ENCODE results near the gene VEGFB. TPM values are rescaled to one million over a fixed set of nuclear protein-coding genes. Genes with fewer than 3 reads are reported as not detected.

The VEGFB gene
- polyA plus RNA-seq, 12 donors, result 71.0 to 113 (median 89.8) TPM; not detected in 1

DNA sequence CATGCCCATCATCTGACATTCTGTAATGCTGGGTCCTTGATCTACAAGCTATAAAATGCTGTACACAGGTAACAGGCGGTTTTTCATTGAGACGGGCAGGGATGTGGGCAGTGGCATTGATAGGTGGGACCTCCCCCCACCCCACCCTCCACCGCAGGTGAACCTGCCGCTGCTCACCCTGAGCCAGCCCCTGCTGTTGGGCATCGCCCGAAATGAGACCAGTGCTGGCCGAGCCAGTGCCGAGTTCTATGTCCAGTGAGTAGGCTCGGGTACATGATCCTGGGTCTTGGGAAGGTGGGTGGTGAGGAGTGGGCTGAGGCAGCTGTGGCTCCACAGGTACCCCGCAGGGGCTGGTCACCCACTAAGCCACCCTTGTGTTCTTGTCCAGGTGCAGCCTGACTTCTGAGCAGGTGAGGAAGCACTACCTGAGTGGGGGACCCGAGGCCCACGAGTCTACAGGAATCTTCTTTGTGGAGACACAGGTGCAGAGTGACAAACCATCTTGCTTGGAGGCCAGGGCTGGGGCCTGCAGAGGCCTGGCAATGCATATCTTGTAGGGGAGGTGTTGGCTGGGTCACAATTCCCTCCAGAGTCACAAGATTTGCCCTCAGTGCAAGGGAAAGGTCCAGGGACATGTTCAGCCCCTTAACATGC is 5.2 kb upstream of the VEGFB start:
- no peak for DNase-seq

DNA sequence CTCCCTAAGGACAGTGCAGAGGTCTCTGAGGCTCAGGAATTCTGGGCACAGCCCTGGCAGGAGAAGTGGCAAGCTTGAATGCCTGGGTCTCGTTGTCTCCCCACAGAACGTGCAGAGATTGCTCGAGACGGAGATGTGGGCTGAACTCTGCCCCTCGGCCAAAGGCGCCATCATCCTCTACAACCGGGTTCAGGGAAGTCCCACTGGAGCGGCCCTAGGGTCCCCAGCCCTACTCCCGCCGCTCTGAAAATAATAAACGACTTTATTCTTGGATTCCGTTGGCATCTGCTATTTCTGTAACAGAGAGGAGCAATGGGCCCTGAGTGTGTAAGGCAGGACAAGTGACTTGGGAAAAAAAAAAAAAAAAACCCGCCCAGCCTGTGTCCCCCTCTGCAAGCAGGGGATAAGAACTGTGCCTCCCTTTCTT is 4.6 kb upstream of the VEGFB start:
- DNase-seq, result no peak

DNA sequence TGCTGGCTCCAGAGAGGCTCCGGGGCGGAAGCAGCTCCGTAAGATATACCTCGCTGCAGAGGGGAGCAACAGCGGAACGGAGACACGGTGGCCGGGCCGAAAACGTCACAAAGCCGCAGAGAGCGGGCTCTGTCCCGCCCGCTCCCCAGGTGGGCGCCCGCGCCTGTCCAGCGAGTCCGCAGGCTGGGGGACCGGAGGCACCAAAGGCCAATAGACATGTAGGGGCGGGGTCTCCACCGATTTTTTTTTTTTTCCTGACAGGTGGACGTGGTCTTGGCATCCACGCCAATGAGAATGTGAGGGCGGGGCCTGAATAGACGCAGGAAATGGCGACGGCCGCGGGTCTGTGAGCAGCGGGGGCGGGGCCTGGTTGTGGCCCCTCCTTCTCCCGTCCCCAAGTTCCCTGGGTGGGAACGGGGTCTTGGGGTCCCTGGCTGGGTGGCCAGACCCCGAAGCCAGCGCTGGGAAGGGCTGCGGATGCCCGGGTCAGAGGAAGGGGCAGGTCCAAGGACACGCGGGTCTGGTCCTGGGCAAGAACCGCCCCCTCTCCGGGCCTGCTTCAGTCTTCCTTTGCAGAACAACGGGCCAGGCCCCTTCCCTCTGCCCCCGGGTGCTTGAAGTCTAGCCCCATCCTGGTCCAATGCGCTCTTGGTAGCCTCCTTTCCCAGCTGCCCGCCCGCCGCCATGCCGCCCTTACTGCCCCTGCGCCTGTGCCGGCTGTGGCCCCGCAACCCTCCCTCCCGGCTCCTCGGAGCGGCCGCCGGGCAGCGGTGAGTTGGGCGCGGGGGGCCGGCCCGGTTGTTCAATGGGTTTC is 4.0 kb upstream of the VEGFB start, which contains the start of gene DNAJC4:
Gene DNAJC4, plus strand, starts transcription at position 378 of the 814 bp plus-strand sequence. Its CDS starts 307 bp downstream, at position 685.
- peak; percentile 92 for DNase-seq

DNA sequence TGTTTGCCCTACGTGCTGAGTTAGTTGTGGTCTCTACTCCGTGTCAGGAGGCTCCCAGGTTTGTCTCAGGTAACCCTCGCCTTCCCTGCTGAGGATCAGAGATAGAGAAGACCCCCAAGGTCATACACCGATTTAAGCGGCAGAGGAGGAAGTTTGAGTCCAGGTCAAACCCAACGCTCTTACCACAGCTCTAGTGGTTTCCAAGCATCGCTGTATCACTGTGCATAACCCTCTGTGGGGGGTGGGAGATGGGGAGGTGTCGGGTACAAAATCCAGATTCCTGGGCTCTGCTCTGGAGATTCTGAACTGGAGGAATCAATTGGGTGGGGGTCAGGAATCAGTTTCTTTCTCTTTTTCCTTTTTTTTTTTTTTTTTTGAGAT is 3.4 kb upstream of the VEGFB start:
- no peak for DNase-seq

DNA sequence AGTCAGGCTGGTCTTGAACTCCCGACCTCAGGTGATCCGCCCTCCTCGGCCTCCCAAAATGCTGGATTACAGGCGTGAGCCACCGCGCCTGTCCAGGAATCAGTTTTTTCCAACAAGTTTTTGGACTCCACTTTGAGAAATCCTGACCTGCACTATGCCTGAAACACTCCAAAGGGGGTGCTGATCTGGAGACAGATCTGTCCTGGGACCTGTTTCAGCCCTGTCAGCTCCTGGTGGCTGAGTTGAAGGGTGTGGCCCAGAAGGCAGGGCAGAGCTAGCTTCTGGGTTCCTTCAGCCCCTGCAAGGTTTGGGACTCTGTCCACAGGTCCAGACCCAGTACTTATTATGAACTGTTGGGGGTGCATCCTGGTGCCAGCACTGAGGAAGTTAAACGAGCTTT is 2.8 kb upstream of the VEGFB start:
- no peak for DNase-seq

DNA sequence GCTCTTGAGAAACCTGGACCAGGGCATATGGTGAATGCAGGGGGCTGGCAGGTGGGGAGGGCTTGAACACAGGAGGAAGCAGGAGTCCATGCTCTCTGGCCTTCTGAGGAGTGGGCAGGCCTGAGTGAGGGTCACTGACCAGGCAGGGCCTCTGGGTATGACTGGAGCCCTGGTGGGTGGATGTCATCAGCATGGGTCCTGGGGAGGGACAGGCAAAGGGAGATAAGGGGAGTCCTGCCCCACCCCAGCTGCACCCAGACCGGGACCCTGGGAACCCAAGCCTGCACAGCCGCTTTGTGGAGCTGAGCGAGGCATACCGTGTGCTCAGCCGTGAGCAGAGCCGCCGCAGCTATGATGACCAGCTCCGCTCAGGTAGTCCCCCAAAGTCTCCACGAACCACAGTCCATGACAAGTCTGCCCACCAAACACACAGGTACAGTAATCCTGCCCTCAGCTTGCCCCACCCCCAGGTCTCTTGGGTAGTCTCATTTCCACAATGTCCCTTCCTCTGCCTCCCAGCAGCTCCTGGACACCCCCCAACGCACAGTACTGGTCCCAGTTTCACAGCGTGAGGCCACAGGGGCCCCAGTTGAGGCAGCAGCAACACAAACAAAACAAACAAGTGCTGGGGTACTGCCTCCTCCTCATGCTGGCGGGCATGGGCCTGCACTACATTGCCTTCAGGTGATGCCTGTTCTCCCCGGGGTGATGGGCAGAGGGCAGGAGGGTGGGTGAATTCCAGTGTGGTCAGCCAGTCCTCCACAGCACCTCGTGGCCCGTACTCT is 2.0 kb upstream of the VEGFB start:
- DNase-seq, result no peak

DNA sequence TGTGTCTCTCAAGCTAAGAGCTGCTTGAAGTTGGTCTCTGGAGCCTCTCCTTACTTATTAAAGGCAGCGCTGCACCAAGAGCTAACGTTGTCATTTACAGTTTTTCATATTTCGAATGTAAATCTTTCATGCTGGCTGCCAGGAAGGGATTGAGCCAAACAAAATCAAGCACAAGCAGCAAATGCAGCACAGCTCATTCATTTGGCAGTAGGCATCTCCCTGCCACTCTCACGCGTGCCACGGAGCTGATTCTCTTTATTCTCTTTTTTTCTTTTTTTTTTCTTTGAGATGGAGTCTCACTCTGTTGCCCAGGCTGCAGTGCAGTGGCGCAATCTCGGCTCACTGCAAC is 1.4 kb upstream of the VEGFB start:
- DNase-seq, result no peak

DNA sequence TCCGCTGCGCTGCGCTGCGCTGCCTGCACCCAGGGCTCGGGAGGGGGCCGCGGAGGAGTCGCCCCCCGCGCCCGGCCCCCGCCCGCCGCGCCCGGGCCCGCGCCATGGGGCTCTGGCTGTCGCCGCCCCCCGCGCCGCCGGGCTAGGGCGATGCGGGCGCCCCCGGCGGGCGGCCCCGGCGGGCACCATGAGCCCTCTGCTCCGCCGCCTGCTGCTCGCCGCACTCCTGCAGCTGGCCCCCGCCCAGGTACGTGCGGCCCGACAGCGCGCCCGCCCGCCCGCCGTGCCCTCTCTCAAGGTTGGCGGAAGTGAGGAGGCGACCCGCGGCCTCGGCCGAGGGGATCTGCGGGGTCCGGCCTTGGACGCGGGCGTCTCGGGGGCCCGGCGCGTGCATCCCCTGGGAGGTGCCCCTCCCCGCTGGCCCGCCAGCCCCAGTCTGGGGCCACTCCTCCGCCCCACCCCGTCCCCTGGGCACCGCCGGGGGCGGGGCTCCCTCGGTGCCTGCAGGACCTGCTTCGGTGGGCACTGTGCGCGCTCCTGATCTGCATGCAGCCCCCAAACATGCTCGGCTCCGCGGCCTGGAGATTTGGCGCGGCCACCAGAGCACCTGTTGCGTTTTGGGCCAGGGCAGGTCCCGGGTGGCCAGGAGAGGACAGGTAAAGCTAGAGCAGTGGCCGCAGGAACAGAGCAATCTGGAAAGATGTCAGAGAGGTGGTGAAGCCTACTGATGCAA is 429 bp downstream of the VEGFB start:
- no peak for DNase-seq

DNA sequence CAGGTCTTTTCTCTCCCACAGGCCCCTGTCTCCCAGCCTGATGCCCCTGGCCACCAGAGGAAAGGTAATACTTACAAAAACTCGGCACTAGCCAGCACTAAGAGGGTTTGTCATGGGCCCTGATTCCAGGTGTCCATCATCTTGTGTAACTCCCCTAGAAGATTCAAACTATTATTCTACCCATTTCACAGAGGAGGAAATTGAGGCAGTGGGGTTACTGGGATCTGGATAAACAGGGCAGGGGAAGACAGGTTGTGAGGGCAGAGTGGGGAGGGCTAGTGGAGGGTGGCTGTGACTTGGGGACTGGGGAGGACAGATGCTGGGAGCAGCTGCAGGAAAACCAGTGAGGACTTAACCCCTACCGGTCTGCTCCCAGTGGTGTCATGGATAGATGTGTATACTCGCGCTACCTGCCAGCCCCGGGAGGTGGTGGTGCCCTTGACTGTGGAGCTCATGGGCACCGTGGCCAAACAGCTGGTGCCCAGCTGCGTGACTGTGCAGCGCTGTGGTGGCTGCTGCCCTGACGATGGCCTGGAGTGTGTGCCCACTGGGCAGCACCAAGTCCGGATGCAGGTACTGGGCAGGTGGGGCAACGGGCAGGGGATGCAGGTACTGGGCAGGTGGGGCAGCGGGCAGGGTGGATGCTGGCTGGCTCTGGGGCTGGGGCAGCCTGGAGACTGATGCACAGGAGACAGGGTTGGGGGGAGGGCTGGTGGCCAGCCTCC is 1.2 kb downstream of the VEGFB start:
- DNase-seq, result no peak

DNA sequence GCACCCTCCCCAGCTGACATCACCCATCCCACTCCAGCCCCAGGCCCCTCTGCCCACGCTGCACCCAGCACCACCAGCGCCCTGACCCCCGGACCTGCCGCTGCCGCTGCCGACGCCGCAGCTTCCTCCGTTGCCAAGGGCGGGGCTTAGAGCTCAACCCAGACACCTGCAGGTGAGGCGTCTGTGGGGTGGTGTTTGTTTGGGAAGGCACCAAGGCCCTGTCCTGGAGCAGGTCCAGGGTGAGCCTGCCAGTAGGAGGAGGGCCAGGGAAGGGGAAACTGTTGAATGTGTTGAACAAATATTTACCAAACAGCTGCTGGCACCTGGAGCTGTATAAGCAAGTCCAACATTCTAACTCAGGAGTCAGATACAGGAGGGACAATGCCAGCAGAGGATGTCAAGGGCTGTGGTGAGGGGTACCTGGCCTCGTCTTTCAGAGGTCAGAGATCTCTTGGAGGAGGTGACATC is 3.1 kb downstream of the VEGFB start:
- DNase-seq, result no peak

DNA sequence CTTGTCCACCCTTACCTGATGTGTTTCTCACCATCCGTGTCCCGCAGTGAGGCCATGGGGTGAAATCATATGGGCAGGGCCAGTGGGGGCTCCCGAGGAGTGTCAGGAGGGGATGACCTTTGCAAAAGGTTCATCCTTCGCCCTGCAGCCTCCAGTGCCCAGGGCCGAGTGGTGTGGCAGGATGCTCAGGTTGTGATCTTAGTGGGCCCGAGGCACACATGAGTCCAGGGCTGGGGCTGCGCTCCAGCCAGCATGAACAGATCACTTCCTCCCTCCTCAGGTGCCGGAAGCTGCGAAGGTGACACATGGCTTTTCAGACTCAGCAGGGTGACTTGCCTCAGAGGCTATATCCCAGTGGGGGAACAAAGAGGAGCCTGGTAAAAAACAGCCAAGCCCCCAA is 3.7 kb downstream of the VEGFB start:
- DNase-seq, result no peak

DNA sequence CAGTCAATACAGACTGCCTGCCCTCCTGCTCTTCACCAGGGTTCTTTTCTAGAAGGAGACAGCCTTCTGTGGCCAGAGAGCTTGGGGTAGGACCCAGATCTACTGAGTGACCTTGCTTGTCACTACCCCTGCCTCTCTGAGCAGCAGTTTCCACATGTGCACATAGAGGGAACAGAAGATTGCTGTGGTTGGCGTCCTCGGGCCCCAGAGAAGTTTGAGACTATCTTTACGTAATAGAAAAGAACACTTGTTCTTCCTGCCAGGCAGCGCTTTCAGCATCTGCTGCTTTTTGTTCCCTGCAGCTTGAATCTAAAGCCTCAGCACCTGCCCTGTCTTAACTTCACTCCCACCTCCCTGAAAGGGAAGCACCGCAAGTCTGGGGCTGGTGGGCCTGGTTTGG is 4.6 kb downstream of the VEGFB start:
- no peak for DNase-seq

DNA sequence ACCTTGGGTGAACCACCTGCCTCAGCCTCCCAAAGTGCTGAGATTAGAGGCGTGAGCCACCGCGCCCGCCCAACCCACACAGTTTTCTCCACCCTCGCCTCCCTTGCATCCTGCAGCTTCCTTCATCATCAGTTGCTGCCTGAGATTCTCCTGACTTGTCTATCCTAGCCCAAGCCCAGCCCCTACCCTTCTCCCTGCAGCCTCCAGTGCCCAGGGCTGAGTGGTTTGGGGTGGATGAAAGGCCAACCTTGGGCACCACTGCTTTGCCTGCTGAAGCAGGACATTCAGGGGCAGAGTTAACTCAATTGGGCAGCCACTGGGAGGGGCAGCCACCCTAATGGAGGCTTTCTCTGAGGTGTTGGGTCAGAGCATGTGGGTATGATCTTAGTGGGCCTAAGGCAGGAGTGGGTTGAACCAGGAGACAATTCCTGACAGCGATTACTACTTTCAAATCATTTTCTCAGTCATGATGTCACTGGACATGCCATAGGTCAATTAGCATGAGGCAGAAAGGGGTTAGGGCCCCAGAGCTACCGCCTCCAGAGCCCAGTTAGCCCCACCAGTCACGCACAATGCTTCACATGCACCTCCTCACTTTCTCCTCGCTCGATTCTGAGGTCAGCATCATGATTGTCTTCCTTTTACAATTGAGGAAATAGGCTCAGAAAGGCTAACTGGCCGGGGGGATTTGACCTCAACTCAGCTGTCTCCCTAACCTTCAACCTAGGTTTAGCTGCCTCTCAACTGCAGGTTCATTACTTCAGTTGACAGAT is 5.5 kb downstream of the VEGFB start:
- DNase-seq, result no peak

DNA sequence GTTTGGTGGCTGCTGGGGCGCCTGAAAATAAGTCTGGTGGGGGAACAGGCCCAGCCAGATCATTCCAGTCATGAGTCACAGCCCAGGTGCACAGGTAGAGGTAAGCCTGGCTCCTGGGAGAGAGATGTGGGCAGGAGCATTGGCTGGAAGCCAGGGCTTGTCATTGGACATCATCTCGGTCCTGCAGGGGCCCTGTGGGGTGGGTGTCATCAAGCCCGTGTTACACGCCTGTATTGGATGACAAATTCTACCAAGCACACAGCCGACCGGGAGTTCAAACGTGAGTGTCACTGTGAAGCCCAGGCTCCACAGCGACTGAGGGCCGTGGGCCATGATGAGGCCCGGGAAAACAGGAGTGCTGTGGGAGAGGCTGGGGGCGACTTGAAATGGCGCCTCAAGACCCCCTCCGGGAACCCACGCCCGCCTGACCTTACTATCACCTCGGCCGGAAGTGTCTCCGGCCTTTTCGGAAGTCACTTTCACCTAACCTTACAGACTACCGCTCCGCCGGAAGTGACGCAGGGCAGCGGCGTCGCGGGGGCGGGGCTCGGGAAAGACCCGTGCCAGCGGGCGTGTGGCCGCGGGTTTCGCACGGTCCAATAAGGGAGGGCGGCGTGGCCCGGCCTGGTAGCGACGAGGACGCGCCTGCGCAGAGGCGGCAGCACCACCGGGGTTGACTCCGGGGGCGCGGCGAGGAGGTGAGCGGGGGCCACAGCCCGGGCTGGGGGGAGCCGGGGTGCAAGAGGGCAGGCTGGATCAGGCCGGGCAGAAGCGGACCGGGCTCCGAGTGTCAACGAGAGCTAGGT is 6.3 kb downstream of the VEGFB start, which contains the start of gene FKBP2:
Gene FKBP2, plus strand, starts transcription at position 661 of the 806 bp plus-strand sequence. CDS start 1,293 bp downstream, outside the sequence.
- peak; percentile 98 for DNase-seq

DNA sequence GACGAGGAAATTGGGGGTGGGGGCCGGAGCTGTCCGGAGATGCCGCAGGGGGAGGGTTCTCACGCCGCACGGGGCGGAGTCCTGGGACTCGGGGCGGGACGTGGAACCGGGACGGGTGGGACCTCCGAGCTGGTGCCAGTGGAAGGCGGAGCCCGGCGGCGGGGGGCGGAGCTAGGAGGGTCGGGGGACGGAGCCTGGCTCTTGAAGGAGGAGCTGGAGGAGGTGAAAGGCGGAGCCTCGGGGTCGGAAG is 6.8 kb downstream of the VEGFB start:
- DNase-seq, result no peak

DNA sequence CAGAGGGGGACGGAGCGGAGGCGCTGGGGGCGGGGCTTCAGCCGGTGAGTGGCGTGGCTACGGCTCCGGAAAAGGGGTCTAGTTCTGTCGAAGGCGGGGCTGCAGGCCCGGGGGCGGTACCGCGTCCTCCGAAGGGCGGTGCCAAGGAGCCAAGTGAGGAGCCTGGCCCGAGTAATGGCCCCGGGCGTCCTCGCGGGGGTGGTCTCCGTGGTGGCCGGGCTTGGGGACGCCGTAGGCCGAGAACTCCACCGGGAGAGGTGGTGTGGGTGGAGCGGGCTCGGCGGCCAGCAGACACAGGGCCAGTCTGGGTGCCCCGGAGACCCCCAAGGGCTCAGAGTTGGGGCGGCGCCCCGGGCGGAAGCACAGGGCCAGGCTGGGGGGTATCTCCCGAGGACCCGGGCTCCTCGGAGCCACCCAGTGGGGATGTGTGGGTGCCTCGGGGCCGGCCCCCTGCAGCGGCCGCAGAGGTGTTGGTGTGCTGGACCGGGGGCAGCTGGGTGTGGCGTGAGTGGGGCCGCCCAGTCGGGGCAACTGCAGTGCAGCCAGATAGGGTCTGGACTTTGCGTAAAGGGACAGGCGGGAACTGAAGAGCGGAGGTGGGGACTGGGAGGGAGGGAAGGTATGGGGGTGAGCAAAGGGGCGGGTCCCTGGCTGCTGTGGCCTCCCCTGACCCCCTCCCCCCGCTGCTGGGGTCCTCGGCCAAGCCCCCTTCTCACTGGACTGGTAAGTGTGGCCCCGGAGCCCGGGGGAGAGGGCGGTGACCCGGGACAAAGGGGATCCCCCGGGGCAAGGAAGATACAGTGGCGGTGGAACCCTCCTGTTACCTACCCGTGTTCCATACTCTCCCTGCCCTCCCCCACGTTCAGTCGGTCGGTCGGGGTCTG is 7.3 kb downstream of the VEGFB start:
- DNase-seq, result peak; percentile 100

DNA sequence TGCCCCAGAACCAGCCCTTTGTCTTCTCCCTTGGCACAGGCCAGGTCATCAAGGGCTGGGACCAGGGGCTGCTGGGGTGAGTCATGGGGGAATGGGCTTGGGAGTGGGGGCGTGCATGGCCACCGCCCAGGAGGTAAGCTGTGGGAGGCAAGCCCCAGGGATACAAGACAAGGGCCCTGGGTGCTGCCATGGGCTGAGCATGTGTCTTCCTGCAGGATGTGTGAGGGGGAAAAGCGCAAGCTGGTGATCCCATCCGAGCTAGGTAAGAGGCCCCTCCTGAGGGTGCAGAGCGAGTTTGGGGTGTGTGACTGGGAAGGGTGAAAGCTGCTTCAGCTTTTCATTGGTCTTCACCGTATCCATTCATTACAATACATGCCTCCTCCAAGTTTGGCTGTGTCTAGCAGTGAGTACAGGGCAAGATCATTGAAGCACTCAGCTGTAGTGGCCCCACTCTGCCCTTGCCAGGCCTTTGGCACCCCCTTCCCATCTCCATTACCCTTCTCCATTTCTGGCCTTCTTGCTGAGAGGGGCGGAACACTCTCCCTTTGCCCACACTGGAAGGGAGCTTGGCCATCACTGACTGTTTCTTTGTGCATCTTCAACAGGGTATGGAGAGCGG is 9.0 kb downstream of the VEGFB start:
- no peak for DNase-seq

DNA sequence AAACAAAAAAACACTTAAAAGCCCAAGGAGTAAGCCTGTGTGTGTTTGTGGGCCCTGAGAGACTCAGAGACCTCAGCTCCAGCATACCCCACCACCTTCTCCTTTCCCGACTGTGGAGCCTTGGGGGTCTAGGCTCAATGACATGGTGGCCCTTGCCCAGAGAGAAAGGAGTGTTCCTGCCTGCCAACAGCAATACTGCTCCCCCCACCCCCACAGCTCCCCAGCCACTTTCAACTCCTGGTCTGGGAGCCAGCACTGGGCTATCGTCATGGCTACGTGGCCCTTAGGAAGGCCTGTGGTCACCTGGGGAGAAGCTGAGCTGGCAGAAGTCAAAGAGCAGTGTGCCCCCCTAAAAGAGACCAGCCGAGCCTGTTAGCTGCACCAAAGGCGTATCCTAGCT is 9.7 kb downstream of the VEGFB start:
- DNase-seq, result no peak
